ENCODE results near the gene ZNF212.

- no peak for TF ChIP-seq EZH2 (IDR thresholded peaks at IDR 0.05)
- TF ChIP-seq POLR2AphosphoS5 (IDR thresholded peaks at IDR 0.05; ENCODE audit: borderline replicate concordance, low read depth, low read length): no peak
- TF ChIP-seq FOXP2 (optimal IDR thresholded peaks at IDR 0.05; ENCODE audit: control extremely low read depth, extremely low read length, insufficient read depth): no peak
Measured at GRCh38 chr7:149196705-149197171, 42.7 kb upstream of the ZNF212 start.
